GM12878 (cell line): ENCODE data around the gene IQCF5. TPM values are rescaled to one million over a fixed set of nuclear protein-coding genes. Genes with fewer than 3 reads are reported as not detected.

Experiments
- ATAC-seq: fragments of 200-7000 bp; cut with Tn5 transposase; 3 replicates; pipeline ENCODE4 v1.9.1; 2020; ENCODE audit warnings: mild to moderate bottlenecking, moderate library complexity
- Bru-seq: library from RNA; stranded (reverse); fragments of 400-500 nt; gene quantifications from one replicate; lab custom pipeline; 2021; lab: Mats Ljungman, UMichigan
- BruChase-seq, 2 experiments: library from RNA; stranded (reverse); fragments of 400-500 nt; gene quantifications; one replicate each; lab custom pipeline; 2021; lab: Mats Ljungman, UMichigan
- BruUV-seq: library from RNA; stranded (reverse); fragments of 400-500 nt; replicated peaks from 2 replicates; lab custom pipeline; 2021; lab: Mats Ljungman, UMichigan
- CTCF ChIA-PET: fragments of 300-600 bp; sonication (Branson Sonifier 250); formaldehyde crosslinking; extraction: SDS; loops from one replicate; lab custom pipeline; 2021; ENCODE audit warnings: inconsistent platforms; lab: Yijun Ruan, JAX
- POLR2A ChIA-PET: fragments of 350-600 bp; formaldehyde crosslinking; extraction: SDS; loops from one replicate; lab custom pipeline; 2021; ENCODE audit warnings: inconsistent platforms; lab: Charles Lee
- RAD21 ChIA-PET: fragments of 300-600 bp; sonication (Branson Sonifier 250); formaldehyde crosslinking; loops from one replicate; lab custom pipeline; 2023; ENCODE audit warnings: antibody characterized with exemption; ENCODE audit not compliant: unreplicated experiment; lab: Charles Lee
- SMC1A ChIA-PET: fragments of 300-600 bp; sonication (Branson Sonifier 250); formaldehyde crosslinking; loops from one replicate; lab custom pipeline; 2023; ENCODE audit not compliant: unreplicated experiment, uncharacterized antibody; lab: Charles Lee
- DNase-seq: peaks from one replicate; pipeline ENCODE4 v3.0.0-alpha.2; 2011; ENCODE audit warnings: low read depth, low spot score
- FAIRE-seq: peaks from 3 replicates; lab custom pipeline; 2011; peaks lifted over from hg19 to GRCh38; lab: Jason Lieb, UNC
- H2AFZ ChIP-seq: 2 replicates; pipeline ENCODE4 v1.6.0; 2011; ENCODE audit warnings: low read depth, low read length, control low read depth; ENCODE audit not compliant: control insufficient read depth
- H3K27ac ChIP-seq: 2 replicates; pipeline ENCODE4 v1.5.1; 2011; ENCODE audit warnings: control low read depth; ENCODE audit not compliant: control insufficient read depth, insufficient read depth
- H3K27me3 ChIP-seq, 2 experiments: replicated peaks in 1 of 2; 2 replicates each; pipeline versions ENCODE4 v1.6.0 to v1.6.1; 2011; ENCODE audit warnings: low read length in 1 of 2; ENCODE audit not compliant: control insufficient read depth in 2 of 2, insufficient read depth in 2 of 2
- H3K36me3 ChIP-seq, 2 experiments: 2 replicates each; pipeline ENCODE4 v1.5.1; 2011; ENCODE audit warnings: low read length in 1 of 2; ENCODE audit not compliant: control insufficient read depth in 2 of 2, insufficient read depth in 2 of 2
- H3K4me1 ChIP-seq: 2 replicates; pipeline ENCODE4 v1.6.1; 2011; ENCODE audit warnings: mild to moderate bottlenecking, low read length, moderate library complexity, mixed read lengths; ENCODE audit not compliant: control insufficient read depth, insufficient read depth
- H3K4me2 ChIP-seq: 2 replicates; pipeline ENCODE4 v1.6.0; 2011; ENCODE audit warnings: control low read depth; ENCODE audit not compliant: control insufficient read depth, insufficient read depth
- H3K4me3 ChIP-seq: fragments of 200-600 bp; sonication (generic); 2 replicates; pipeline ENCODE4 v1.5.1; 2016
- H3K79me2 ChIP-seq: 2 replicates; pipeline ENCODE4 v1.6.0; 2011; ENCODE audit warnings: low read length; ENCODE audit not compliant: control insufficient read depth, insufficient read depth
- H3K9ac ChIP-seq: 2 replicates; pipeline ENCODE4 v1.8.0; 2011; ENCODE audit warnings: low read length, control low read depth, mixed read lengths; ENCODE audit not compliant: control insufficient read depth, insufficient read depth
- H3K9me3 ChIP-seq: replicated peaks from 3 replicates; pipeline ENCODE4 v1.5.1; 2011; ENCODE audit warnings: mild to moderate bottlenecking, low read length; ENCODE audit not compliant: control insufficient read depth, insufficient read depth
- H4K20me1 ChIP-seq: 2 replicates; pipeline ENCODE4 v1.6.0; 2011; ENCODE audit not compliant: control insufficient read depth, insufficient read depth
- ASH2L ChIP-seq: fragments of 300-600, 200-600 bp; sonication (generic); IDR thresholded peaks from 2 replicates; pipeline ENCODE4 v1.6.1; 2017; ENCODE audit warnings: low read depth, mild to moderate bottlenecking, borderline replicate concordance
- BCL11A ChIP-seq: IDR thresholded peaks from 2 replicates; pipeline ENCODE4 v1.6.1; 2011; ENCODE audit warnings: low read depth, low read length
- BMI1 ChIP-seq: fragments of 450-650 bp; IDR thresholded peaks from 2 replicates; pipeline ENCODE4 v1.6.1; 2016; ENCODE audit warnings: mild to moderate bottlenecking, moderate library complexity, borderline replicate concordance
- CHD4 ChIP-seq: fragments of 200-600 bp; sonication (generic); IDR thresholded peaks from 2 replicates; pipeline ENCODE4 v1.6.1; 2016; ENCODE audit warnings: mild to moderate bottlenecking
- ESRRA ChIP-seq: IDR thresholded peaks from 2 replicates; pipeline ENCODE4 v1.6.1; 2012; ENCODE audit warnings: mild to moderate bottlenecking, low read length, improper control_type of control experiment
- EZH2 ChIP-seq: IDR thresholded peaks from 2 replicates; pipeline ENCODE4 v1.6.1; 2012; ENCODE audit warnings: low read depth, mild to moderate bottlenecking, control low read depth, inconsistent platforms, low read length, borderline replicate concordance; ENCODE audit not compliant: control insufficient read depth
- FOXM1 ChIP-seq: IDR thresholded peaks from 2 replicates; pipeline ENCODE4 v1.6.1; 2012; ENCODE audit warnings: low read depth, mild to moderate bottlenecking, inconsistent platforms, low read length, moderate library complexity
- KLF5 ChIP-seq: fragments of 450-650 bp; IDR thresholded peaks from 2 replicates; pipeline ENCODE4 v1.6.1; 2014; ENCODE audit warnings: mild to moderate bottlenecking; ENCODE audit not compliant: partially characterized antibody
- NR2F1 ChIP-seq: fragments of 450-650 bp; conservative IDR thresholded peaks from 2 replicates; pipeline ENCODE4 v1.6.1; 2017; ENCODE audit warnings: mild to moderate bottlenecking
- PAX5 ChIP-seq: IDR thresholded peaks from 2 replicates; pipeline ENCODE4 v1.6.1; 2011; ENCODE audit warnings: low read depth, low read length, borderline replicate concordance
- RFX5 ChIP-seq: IDR thresholded peaks from 2 replicates; pipeline ENCODE4 v1.6.1; 2011; ENCODE audit warnings: low read depth, low read length, improper control_type of control experiment
- STAT3 ChIP-seq: IDR thresholded peaks from 2 replicates; pipeline ENCODE4 v1.6.1; 2011; ENCODE audit warnings: low read depth, low read length, improper control_type of control experiment
- SUZ12 ChIP-seq: fragments of 200-600 bp; sonication (generic); IDR thresholded peaks from one replicate; pipeline ENCODE4 v1.6.1; 2018; ENCODE audit warnings: antibody characterized with exemption, mild to moderate bottlenecking; ENCODE audit not compliant: unreplicated experiment
- TCF3 ChIP-seq: IDR thresholded peaks from 2 replicates; pipeline ENCODE4 v1.6.1; 2012; ENCODE audit warnings: low read depth, mild to moderate bottlenecking, low read length, borderline replicate concordance; ENCODE audit not compliant: insufficient read depth
- WRNIP1 ChIP-seq: IDR thresholded peaks from 2 replicates; pipeline ENCODE4 v1.6.1; 2011; ENCODE audit warnings: low read depth, low read length, improper control_type of control experiment, borderline replicate concordance
- ZNF24 ChIP-seq: fragments of 450-650 bp; IDR thresholded peaks from 2 replicates; pipeline ENCODE4 v1.6.1; 2017; ENCODE audit warnings: antibody characterized with exemption, mild to moderate bottlenecking
- ZNF622 ChIP-seq: fragments of 450-650 bp; IDR thresholded peaks from 2 replicates; pipeline ENCODE4 v1.6.1; 2017; ENCODE audit warnings: mild to moderate bottlenecking, inconsistent platforms
- WGBS: methylation state at CpG from one replicate; pipeline ENCODE4 v1.1.6; 2016; ENCODE audit warnings: low lambda C conversion rate; ENCODE audit not compliant: insufficient replicate concordance, insufficient coverage; ENCODE audit errors: missing lambda C conversion rate; 5-methylcytosine and 5-hydroxymethylcytosine counted together
- in situ Hi-C: fragments of 300-500 bp; cut with MboI; formaldehyde crosslinking; loops from 9 replicates; pipeline ENCODE4 v1.14.3; 2018; ENCODE audit warnings: mixed read lengths
- intact Hi-C: fragments of 100-400 bp; cut with micrococcal nuclease; formaldehyde crosslinking; loops from one replicate; pipeline ENCODE4 v1.14.2; 2022; ENCODE audit not compliant: unreplicated experiment
- long read RNA-seq, 2 experiments: library from polyadenylated mRNA; unstranded; transcript quantifications; one replicate each; pipeline ENCODE4 v2.0.0, GENCODE V29; 2019 to 2020
- polyA minus RNA-seq, 3 experiments: library from RNA; depleted of rRNA, polyadenylated mRNA; stranded (reverse); fragments of >200 nt; gene quantifications; 2 replicates each; pipeline ENCODE4 v1.2.3, GENCODE V29; 2011
- polyA plus RNA-seq, 11 experiments: library from polyadenylated mRNA; depleted of rRNA in 4 of 11; unstranded in 6 of 11; stranded (reverse) in 5 of 11; fragments of >200 nt; fragmentation: Nextera tagmentation in 4 of 11; fragmentation: Illumina TruSeq in 1 of 11; extraction: Ambion mirVana in 4 of 11; extraction: Trizol in 1 of 11; gene quantifications; 1 replicate in 1 of 11; 2 replicates in 10 of 11; pipeline versions ENCODE4 v1.2.1 to v1.2.3, GENCODE V29; 2011 to 2016; ENCODE audit warnings: inconsistent platforms in 2 of 11, missing spikeins in 2 of 11, low read depth in 1 of 11
- total RNA-seq, 4 experiments: library from RNA; depleted of rRNA in 3 of 4; stranded (reverse); fragments of >200 nt in 3 of 4; fragmentation: Illumina TruSeq in 1 of 4; extraction: Trizol in 1 of 4; gene quantifications; 2 replicates each; pipeline versions ENCODE4 v1.2.1 to v1.2.3, GENCODE V29; 2013 to 2021
- TF ChIP-seq, protein P1 (sequence below), 3 experiments: IDR thresholded peaks in 2 of 3; conservative IDR thresholded peaks in 1 of 3; 2 replicates each; pipeline ENCODE4 v1.5.1; 2011; ENCODE audit warnings: low read depth in 3 of 3, low read length in 3 of 3, mild to moderate bottlenecking in 3 of 3, control low read depth in 2 of 3, moderate library complexity in 2 of 3, inconsistent platforms in 1 of 3, mixed read lengths in 1 of 3; ENCODE audit not compliant: control insufficient read depth in 2 of 3, insufficient read depth in 1 of 3; ENCODE audit errors: extremely low read depth in 1 of 3
- TF ChIP-seq, protein P2 (sequence below): fragments of 450-650 bp; IDR thresholded peaks from 2 replicates; pipeline ENCODE4 v1.6.1; 2017; ENCODE audit warnings: mild to moderate bottlenecking, low read depth, inconsistent platforms; ENCODE audit not compliant: poor library complexity, severe bottlenecking

The IQCF5 gene
- not detected in 2 replicates for total RNA-seq (2013; cell fraction: nucleolus; rRNA removed)
- not detected in 2 replicates for total RNA-seq (2014; rRNA removed)
- not detected in 2 replicates for total RNA-seq (2014; rRNA removed; fragmentation: Illumina TruSeq; extraction: Trizol)
- not detected in 2 replicates for total RNA-seq (2021)
- polyA plus RNA-seq (2011; ENCODE audit: low read depth) = not detected
- not detected in 2 replicates for polyA plus RNA-seq (2011; rRNA removed)
- not detected in 2 replicates for polyA plus RNA-seq (2011; cell fraction: cytosol; rRNA removed)
- not detected in 2 replicates for polyA plus RNA-seq (2011; cell fraction: nucleus; rRNA removed)
- not detected in 2 replicates for polyA plus RNA-seq (2012)
- polyA plus RNA-seq (2014; fragmentation: Illumina TruSeq; extraction: Trizol) = not detected in 2 replicates
- polyA plus RNA-seq (2014; fragmentation: Nextera tagmentation; extraction: Ambion mirVana) = not detected
- polyA plus RNA-seq (2014; rRNA removed) = not detected in 2 replicates
- polyA plus RNA-seq (2016; fragmentation: Nextera tagmentation; extraction: Ambion mirVana) = not detected
- polyA minus RNA-seq (2011; rRNA and poly(A)+ RNA removed) = not detected in 2 replicates
- polyA minus RNA-seq (2011; cell fraction: cytosol; rRNA and poly(A)+ RNA removed) = not detected in 2 replicates
- polyA minus RNA-seq (2011; cell fraction: nucleus; rRNA and poly(A)+ RNA removed) = not detected in 2 replicates
- Bru-seq, nascent RNA = not detected
- percentile 27 among the genes with signal in this experiment for BruChase-seq, experiment 1, labeled RNA remaining after a 6-hour chase
- BruChase-seq, experiment 2, labeled RNA remaining after a 2-hour chase = not detected
- long read RNA-seq, experiment 1 = 0 reads
- long read RNA-seq, experiment 2 = 0 reads

DNA sequence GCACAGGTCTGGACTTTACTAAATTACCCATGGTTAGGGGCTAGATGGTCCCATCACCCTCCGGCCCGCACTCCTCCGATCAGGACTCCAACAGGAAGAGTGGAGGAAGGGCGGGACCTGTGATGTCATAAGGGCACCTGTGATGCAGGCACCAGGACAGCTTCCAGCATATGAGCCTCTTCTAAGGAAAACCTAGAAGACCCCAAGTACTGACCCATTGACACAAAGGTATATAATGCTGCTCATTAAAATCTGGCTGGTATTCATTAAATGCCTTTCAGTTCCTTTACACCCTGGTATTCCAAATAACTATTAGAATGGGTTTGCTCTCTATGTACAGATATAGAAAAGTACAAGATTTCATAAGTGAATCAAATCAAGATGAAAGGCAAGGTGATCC, at the start of gene IQCF5:
TSS of gene IQCF5 (minus strand) at position 101 of the 400 bp plus-strand sequence. CDS start at position 31, 70 bp downstream.
- no peak within 1 kb of the TSS for H3K4me2 ChIP-seq
- DNase-seq (no peak), ATAC-seq (no peak), FAIRE-seq (no peak)
- in situ Hi-C loops = no loop called here
- ChIA-PET POLR2A (no interaction called here), SMC1A (no interaction called here), CTCF (no interaction called here), RAD21 (no interaction called here)
- no TSS peak for BruUV-seq
- H3K27ac ChIP-seq = no peak within 1 kb of the TSS
- H3K4me3 ChIP-seq = no peak within 1 kb of the TSS
- WGBS = 67% methylated on average over 4 of the region's 4 CpGs
- no peaks in the 10 kb centered on the region for H3K9me3 ChIP-seq
- H3K9ac ChIP-seq = no peak within 1 kb of the TSS
- H3K4me1 ChIP-seq = no peaks in the 10 kb centered on the region
- H4K20me1 ChIP-seq = no peaks in the 10 kb centered on the region
- H3K27me3 ChIP-seq = peaks cover 1 to 3% of the 10 kb centered on the region in 2 experiments; a peak in 2 of 4 replicates
- intact Hi-C loops = no loop called here
- H2AFZ ChIP-seq = no peak within 1 kb of the TSS
- H3K36me3 ChIP-seq = no peaks in the 10 kb centered on the region
- no peaks in the 10 kb centered on the region for H3K79me2 ChIP-seq
- TF ChIP-seq ESRRA (no peak), RFX5 (no peak), CHD4 (no peak), BCL11A (no peak), WRNIP1 (no peak), ASH2L (no peak), EZH2 (no peak), BMI1 (no peak), FOXM1 (no peak), KLF5 (no peak), PAX5 (no peak), TCF3 (no peak), ZNF24 (no peak), STAT3 (no peak), NR2F1 (no peak), SUZ12 (no peak), ZNF622 (no peak)
- TF ChIP-seq, protein P1, sequence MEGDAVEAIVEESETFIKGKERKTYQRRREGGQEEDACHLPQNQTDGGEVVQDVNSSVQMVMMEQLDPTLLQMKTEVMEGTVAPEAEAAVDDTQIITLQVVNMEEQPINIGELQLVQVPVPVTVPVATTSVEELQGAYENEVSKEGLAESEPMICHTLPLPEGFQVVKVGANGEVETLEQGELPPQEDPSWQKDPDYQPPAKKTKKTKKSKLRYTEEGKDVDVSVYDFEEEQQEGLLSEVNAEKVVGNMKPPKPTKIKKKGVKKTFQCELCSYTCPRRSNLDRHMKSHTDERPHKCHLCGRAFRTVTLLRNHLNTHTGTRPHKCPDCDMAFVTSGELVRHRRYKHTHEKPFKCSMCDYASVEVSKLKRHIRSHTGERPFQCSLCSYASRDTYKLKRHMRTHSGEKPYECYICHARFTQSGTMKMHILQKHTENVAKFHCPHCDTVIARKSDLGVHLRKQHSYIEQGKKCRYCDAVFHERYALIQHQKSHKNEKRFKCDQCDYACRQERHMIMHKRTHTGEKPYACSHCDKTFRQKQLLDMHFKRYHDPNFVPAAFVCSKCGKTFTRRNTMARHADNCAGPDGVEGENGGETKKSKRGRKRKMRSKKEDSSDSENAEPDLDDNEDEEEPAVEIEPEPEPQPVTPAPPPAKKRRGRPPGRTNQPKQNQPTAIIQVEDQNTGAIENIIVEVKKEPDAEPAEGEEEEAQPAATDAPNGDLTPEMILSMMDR (IDR thresholded peaks at IDR 0.05 in 2 of 3, conservative IDR thresholded peaks at IDR 0.05 in 1 of 3; ENCODE audit: control insufficient read depth in 2 of 3, extremely low read depth in 1 of 3, insufficient read depth in 1 of 3, low read depth in 3 of 3, low read length in 3 of 3) = no peak
- TF ChIP-seq, protein P2, sequence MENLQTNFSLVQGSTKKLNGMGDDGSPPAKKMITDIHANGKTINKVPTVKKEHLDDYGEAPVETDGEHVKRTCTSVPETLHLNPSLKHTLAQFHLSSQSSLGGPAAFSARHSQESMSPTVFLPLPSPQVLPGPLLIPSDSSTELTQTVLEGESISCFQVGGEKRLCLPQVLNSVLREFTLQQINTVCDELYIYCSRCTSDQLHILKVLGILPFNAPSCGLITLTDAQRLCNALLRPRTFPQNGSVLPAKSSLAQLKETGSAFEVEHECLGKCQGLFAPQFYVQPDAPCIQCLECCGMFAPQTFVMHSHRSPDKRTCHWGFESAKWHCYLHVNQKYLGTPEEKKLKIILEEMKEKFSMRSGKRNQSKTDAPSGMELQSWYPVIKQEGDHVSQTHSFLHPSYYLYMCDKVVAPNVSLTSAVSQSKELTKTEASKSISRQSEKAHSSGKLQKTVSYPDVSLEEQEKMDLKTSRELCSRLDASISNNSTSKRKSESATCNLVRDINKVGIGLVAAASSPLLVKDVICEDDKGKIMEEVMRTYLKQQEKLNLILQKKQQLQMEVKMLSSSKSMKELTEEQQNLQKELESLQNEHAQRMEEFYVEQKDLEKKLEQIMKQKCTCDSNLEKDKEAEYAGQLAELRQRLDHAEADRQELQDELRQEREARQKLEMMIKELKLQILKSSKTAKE = no peak
